Uterus (tissue), 4 donors: ENCODE results near the gene LCAT. TPM values are rescaled to one million over a fixed set of nuclear protein-coding genes. Genes with fewer than 3 reads are reported as not detected.

ENCODE experiments used
- DNase-seq, 2 donors: peaks; one replicate each; pipeline ENCODE4 v3.0.0-alpha.2; 2019 to 2020
- H3K27ac ChIP-seq, 2 donors: fragments of 200-600 bp; sonication (generic); 1 replicate in 1 of 2; 2 replicates in 1 of 2; pipeline ENCODE4 v1.5.1; 2016 to 2018
- H3K27me3 ChIP-seq, 2 donors: fragments of 200-600 bp; sonication (generic); one replicate each; pipeline ENCODE4 v1.5.1; 2018 to 2019; ENCODE audit warnings: control low read depth in 1 of 2
- H3K36me3 ChIP-seq, 2 donors: fragments of 200-600 bp; sonication (generic); one replicate each; pipeline ENCODE4 v1.5.1; 2019; ENCODE audit warnings: control low read depth in 1 of 2
- H3K4me1 ChIP-seq, 2 donors: fragments of 200-600 bp; sonication (generic); one replicate each; pipeline ENCODE4 v1.5.1; 2018 to 2019; ENCODE audit warnings: control low read depth in 1 of 2
- H3K4me3 ChIP-seq, 2 donors: fragments of 200-600 bp; sonication (generic); 1 replicate in 1 of 2; 2 replicates in 1 of 2; pipeline ENCODE4 v1.5.1; 2018 to 2019; ENCODE audit warnings: mild to moderate bottlenecking in 1 of 2
- H3K9me3 ChIP-seq, 2 donors: fragments of 200-600 bp; sonication (generic); one replicate each; pipeline ENCODE4 v1.5.1; 2019; ENCODE audit warnings: control low read depth in 1 of 2
- CTCF ChIP-seq, 4 experiments: fragments of 200-600 bp in 2 of 4; fragments of 450-650 bp in 2 of 4; sonication (generic) in 2 of 4; IDR thresholded peaks; one replicate each; pipeline ENCODE4 v1.5.1; 2016 to 2019; ENCODE audit warnings: antibody characterized with exemption in 4 of 4, mild to moderate bottlenecking in 2 of 4, moderate library complexity in 1 of 4
- POLR2A ChIP-seq, 2 donors: fragments of 450-650 bp; IDR thresholded peaks; one replicate each; pipeline ENCODE4 v1.6.1; 2016; ENCODE audit warnings: antibody characterized with exemption in 2 of 2, mild to moderate bottlenecking in 1 of 2, moderate library complexity in 1 of 2
- intact Hi-C: fragments of 100-400 bp; cut with DNase I; formaldehyde crosslinking; loops from one replicate; pipeline ENCODE4 v1.15.1; 2023; ENCODE audit warnings: low total_unique reads
- total RNA-seq, 4 donors: library from RNA; depleted of rRNA in 3 of 4; stranded (reverse); fragments of >200 nt in 3 of 4; gene quantifications; one replicate each; pipeline versions ENCODE4 v1.1.0 to v1.2.4, GENCODE V29; 2014 to 2023
- donor health status: DM: yes; HTN: yes; CAD: no.

The LCAT gene
- total RNA-seq, 4 donors from 2014 or later, result 11.0 to 75.2 (median 12.4) TPM

- Histone ChIP-seq H3K27ac (no peak overlapping the region), H3K9me3 (no peaks in the 10 kb centered on the region), H3K36me3 (no peaks in the 10 kb centered on the region), H3K27me3 (no peaks in the 10 kb centered on the region), H3K4me1 (peaks cover 0 to 3% of the 10 kb centered on the region in 2 donors), H3K4me3 (no peak overlapping the region)
- DNase-seq, result no peak
- TF ChIP-seq POLR2A (IDR thresholded peaks at IDR 0.05) (no peak), CTCF (IDR thresholded peaks at IDR 0.05) (no peak)
- intact Hi-C loops, result loop anchor here (10.0 kb wide), 1 partner anchor 109 kb away; no protein-coding TSS in a partner anchor
These were observed 20.4 kb downstream of the LCAT start for GRCh38 chr16:67923414-67924116.

GRCh38 chr16:67922740-67923139 is 21.2 kb downstream of the LCAT start:
- H3K4me1 ChIP-seq, result peaks cover 0 to 3% of the 10 kb centered on the region in 2 donors

GRCh38 chr16:67922221-67922620 is 21.7 kb downstream of the LCAT start:
- intact Hi-C loops, result loop anchor here (10.0 kb wide), 1 partner anchor 107 kb away; no protein-coding TSS in a partner anchor
- no peak for TF ChIP-seq POLR2A (IDR thresholded peaks at IDR 0.05)
- no peak for TF ChIP-seq CTCF (IDR thresholded peaks at IDR 0.05)
- Histone ChIP-seq H3K27me3 (no peaks in the 10 kb centered on the region), H3K4me3 (no peak overlapping the region), H3K9me3 (no peaks in the 10 kb centered on the region), H3K4me1 (peaks cover 0 to 3% of the 10 kb centered on the region in 2 donors), H3K36me3 (no peaks in the 10 kb centered on the region), H3K27ac (no peak overlapping the region)
- no peak for DNase-seq

More at GRCh38 chr16:67922740-67923139, 21.2 kb downstream of the LCAT start:
- Histone ChIP-seq H3K36me3 (no peaks in the 10 kb centered on the region), H3K27me3 (no peaks in the 10 kb centered on the region), H3K9me3 (no peaks in the 10 kb centered on the region), H3K4me3 (no peak overlapping the region), H3K27ac (no peak overlapping the region)
- no peak for TF ChIP-seq CTCF (IDR thresholded peaks at IDR 0.05)
- intact Hi-C loops, result loop anchor here (10.0 kb wide), 1 partner anchor 108 kb away; no protein-coding TSS in a partner anchor
- DNase-seq, result no peak

GRCh38 chr16:67919622-67920221 is 24.2 kb downstream of the LCAT start:
- Histone ChIP-seq H3K4me1 (no peaks in the 10 kb centered on the region), H3K27ac (no peak overlapping the region), H3K27me3 (no peaks in the 10 kb centered on the region), H3K36me3 (no peaks in the 10 kb centered on the region), H3K9me3 (no peaks in the 10 kb centered on the region), H3K4me3 (no peak overlapping the region)
- TF ChIP-seq CTCF (IDR thresholded peaks at IDR 0.05), result no peak
- no peak for TF ChIP-seq POLR2A (IDR thresholded peaks at IDR 0.05)
- no peak for DNase-seq
- intact Hi-C loops, result loop anchor here (10.0 kb wide), 1 partner anchor 105 kb away; no protein-coding TSS in a partner anchor

GRCh38 chr16:67917852-67918236 is 26.1 kb downstream of the LCAT start:
- H3K4me3 ChIP-seq, result no peak overlapping the region
- H3K36me3 ChIP-seq, result no peaks in the 10 kb centered on the region
- H3K27ac ChIP-seq, result peak overlapping the region in 1 of 2 donors; percentile 18
- DNase-seq, result no peak
- intact Hi-C loops, result no loop called here
- no peaks in the 10 kb centered on the region for H3K9me3 ChIP-seq
- no peak for TF ChIP-seq POLR2A (IDR thresholded peaks at IDR 0.05)
- no peak for TF ChIP-seq CTCF (IDR thresholded peaks at IDR 0.05)
- H3K4me1 ChIP-seq, result no peaks in the 10 kb centered on the region
- H3K27me3 ChIP-seq, result no peaks in the 10 kb centered on the region
